ENCODE measurements around the gene SFMBT2.

DNA sequence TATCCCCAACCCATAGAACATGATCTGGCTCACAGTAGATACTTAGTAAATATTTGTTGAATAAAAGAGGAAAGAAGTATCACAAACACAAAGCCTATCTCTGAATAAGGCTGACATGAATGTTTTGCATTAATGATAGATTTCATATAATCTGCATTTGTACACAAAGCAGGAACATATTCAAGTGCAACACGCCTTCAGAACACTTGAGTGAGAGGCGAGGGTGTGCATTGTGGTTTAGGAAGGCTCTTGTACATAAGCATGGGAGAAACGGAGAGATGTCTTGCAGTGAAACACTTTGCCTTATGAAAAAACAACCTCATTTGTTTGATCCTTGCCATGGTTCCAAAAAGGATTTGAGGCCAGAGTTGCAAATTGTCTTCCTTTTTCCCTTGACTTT lies 14.1 kb upstream of the SFMBT2 start:
- TF ChIP-seq YY1 (IDR thresholded peaks at IDR 0.05; ENCODE audit: insufficient read depth, insufficient read length) (no peak), ZNF274 (IDR thresholded peaks at IDR 0.05; ENCODE audit: low read depth, low read length) (no peak)

Data from NT2/D1 (cell line).